ENCODE data around the gene BDNF.

- TF ChIP-seq CTCF (conservative IDR thresholded peaks at IDR 0.05) (no peak), EZH2 (IDR thresholded peaks at IDR 0.05; ENCODE audit: low read depth) (no peak)
Observed at GRCh38 chr11:27719546-27719925, 19.3 kb upstream of the BDNF start.

Measured in PC-9 (cell line).